Fibroblast of the conjunctiva (primary cell): ENCODE data around the gene SNCB.

Experiments
- DNase-seq: peaks from one replicate; pipeline ENCODE4 v3.0.0-alpha.2; 2010; ENCODE audit warnings: low read depth

SNCB gene

DNA sequence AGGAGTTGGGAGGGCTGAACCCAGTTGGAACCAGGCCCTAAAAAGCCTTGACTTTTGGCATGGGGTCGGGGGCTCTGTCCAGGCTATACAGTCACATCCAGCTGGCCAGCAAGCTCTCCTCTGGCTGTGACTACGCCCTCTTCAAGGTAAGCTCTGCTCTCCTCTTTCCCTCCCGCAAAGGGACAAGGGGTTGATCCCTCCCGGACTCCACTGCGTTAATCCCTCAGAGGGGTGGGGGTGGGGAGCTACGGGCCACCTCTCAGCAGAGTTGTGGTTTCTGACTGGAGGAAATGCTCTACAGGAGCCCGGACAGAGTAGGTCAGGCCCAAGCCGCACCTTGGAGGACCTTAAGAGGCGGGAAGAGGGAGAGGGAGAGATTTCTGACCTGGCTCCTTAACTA, 14.0 kb upstream of the SNCB start:
- no peak for DNase-seq

DNA sequence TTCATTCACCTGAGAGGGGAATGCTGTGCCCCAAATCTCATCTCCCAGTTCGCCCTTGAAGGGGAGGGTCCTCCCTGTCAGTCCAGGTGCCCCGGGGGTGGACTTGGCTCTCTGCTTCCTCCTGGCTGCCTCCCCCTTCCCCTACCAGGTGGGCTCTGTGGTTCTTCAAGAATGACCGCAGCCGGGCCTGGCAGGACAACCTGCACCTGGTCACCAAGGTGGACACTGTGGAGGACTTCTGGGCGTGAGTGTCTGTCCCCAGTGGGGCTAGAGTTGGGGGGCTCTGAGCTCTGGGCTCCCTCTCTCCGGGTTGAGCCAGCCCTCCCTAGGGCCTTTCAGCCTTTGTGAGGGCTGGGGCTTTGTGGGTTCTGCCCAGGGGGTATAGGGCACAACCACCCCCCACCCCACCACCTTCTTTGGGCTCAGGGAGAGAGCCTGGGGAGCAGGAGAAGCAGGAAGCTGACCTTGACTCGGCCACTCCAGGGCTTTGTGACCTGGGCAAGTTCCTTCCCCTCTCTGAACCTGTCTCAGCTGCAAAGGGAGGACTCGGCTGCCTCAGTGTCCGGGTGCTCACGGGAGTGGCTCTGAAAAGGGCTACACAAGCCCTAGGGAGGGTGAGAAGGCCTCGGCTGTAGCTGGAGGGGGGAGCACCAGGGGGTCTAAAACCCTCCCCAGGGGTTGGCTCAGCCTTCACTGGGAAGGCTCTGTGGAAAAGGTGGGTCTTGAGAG, 13.3 kb upstream of the SNCB start:
- no peak for DNase-seq

DNA sequence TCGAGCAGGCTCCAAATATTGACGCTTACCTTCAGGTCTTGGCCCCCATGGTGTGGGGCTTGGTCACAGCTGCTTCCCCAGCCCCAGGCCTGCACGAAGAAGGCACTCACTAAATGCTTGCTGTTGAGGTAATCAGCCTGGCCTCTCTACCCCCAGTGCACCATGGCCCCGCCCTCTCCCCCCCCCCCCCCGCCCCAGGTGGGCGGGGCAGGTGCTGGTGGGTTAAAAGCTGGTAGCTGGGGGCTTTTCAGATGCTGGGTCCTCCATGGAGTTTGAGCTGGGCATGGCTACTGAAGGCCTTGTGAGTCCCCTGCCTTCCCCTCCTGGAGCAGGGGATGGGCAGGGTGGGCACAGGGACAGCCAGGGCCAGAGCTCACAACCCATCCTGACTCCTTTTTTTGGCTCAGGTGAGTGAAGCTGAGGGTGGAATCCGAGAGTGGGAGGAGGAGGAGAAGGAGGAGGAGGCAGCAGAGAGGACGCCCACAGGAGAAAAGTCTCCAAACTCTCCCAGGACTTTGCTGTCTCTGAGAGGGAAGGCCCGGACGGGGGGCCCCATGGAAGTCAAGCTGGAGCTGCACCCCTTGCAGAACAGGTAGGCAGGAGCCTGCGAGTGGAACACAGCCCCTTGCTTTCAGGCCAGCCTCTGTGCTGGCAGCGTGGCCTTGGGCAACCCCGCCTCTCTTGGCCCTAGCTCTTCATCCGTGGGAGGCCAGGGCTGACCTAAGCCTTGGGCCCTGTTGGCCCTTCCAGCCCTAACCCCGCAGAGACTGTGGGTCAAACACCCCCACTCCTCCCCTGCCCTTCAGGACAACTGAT, 12.5 kb upstream of the SNCB start:
- no peak for DNase-seq

GRCh38 chr5:176640616-176641015, 10.3 kb upstream of the SNCB start:
- no peak for DNase-seq

- DNase-seq = peak; percentile 33
These were observed 9.6 kb upstream of the SNCB start for GRCh38 chr5:176639981-176640380.

DNA sequence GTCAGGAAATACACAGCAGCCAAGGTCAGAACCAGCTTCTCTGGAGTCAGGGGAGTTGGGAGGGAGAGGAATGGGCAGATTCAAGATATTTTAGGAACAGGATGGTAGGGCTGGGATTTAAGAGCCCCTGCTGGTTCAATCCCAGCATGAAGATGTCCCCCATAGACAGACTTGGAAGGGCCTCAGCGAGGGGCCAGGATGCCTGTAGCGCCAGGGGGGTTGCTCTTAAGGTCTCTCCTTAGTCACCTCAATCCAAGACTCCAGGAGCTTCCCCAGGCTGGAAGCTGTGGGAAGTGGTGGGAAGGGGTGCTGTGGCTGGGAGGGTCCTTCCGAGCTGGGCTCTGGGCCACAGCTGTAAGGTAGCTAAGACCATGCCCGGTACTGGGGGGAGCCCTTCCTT, 8.9 kb upstream of the SNCB start:
- no peak for DNase-seq

GRCh38 chr5:176638437-176638836, 8.1 kb upstream of the SNCB start:
- DNase-seq = no peak

- no peak for DNase-seq
These were observed 7.2 kb upstream of the SNCB start for GRCh38 chr5:176637556-176637955.

DNA sequence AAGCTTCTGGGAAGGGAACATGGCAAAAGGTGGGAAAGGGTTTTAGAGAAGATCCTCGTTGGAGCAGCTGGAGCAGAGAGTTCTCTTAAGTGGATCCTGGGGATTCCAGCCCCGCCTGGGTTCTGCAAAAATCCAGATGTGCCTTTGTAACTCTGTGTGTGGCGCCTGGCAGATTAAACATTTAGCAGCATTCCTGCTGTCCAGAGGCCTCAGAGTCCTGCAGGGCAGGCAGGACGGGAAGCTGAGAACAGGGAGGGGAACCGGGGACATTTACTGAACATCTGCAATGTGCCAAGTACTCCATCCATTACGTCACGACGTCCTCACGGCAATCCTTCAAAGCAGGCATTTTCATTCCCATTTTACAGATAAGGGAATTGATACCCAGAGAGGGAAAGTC, 6.1 kb upstream of the SNCB start:
- no peak for DNase-seq

DNA sequence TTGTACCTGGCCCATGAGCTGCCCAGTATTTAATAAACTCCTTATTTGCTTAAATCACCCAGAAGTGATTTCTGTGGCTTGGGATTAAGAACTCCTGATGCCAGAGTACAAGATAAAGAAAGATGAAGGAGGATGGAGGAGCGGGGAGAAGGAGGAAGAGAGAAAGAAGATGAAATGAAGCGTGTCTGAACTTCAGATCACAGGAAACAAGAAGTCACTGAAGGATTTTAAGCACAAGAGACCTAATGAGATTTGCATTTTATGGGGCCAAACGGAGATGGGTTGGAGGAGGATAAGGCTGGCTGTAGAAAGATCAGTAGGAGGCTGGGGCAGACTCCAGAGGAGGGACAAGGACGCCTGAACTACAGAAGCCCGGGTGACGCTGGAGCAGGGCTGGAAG, 3.3 kb upstream of the SNCB start:
- DNase-seq = no peak

DNA sequence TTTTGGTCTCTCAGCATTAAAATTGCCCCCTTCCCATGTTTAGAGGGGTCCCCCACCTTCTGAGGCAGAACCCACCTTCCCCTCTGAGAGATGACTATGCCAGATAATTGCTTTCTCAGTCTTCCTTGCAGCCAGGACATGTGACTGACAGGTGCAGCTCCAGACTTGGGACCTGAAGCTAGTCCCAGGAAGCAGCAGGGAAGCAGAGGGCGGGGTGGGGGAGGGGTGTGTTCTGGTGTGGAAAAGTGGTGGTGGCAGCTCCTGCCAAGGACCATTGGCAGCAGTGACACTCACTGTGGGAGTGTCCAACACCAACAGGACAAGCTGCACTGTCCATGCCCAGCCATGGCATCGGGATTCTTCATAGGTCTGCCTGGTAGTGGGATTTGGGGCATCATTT, 2.4 kb upstream of the SNCB start:
- no peak for DNase-seq

- DNase-seq = no peak
These were observed 1.3 kb upstream of the SNCB start for GRCh38 chr5:176631383-176632200.

DNA sequence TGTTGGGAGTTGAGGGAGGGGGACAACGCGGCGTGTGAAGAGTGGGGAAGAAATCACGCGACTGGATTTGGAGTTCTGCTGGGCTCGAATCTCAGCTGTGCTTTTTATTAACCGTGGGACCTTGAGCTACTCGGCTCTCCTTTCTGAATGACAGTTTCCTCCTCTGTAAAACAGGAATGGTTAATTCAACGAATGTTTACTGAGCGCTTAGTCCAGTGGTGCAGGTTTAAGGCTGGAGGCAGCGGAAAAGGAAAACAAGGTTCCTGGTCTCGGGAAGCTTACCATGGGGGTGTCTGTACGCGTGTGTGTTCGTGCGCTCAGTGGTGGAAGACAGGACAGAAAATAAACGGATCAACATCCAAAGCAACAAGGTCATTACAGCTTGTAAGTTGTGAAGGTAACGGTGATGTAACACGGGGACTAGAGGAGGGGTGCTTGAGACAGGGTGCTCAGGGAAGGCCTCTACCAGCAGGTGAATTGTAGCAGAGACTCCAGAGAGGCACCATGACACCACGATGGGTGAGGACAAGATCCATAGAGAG, 418 bp upstream of the SNCB start:
- DNase-seq = no peak

DNA sequence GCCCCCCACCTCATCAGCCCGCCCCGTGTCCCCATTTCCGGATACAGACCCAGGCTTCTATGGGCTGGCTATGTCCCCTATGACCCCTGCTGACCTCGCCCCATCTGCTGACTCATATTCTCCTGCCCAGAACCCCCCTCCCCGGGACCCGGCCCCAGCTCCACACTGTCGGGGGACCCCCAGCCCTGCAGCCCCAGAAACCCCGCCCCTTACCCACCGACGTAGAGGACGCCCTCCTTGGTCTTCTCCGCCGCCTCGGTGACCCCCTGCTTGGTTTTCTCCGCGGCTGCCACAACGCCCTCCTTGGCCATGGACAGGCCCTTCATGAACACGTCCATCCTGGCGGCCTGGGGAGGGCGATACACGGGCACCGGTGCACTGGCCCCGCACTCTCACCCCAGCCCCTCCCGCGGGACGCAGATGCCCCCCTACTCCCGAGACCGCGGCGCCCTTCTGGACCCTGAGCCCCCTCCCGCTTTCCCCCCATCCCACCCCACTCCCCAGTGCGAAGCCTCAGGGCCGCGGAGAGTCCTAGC, 949 bp downstream of the SNCB start:
- no peak for DNase-seq

- no peak for DNase-seq
These were observed 1.7 kb downstream of the SNCB start for GRCh38 chr5:176628406-176629228.

- no peak for DNase-seq
These were observed 2.8 kb downstream of the SNCB start for GRCh38 chr5:176627582-176627981.

GRCh38 chr5:176626876-176627236, 3.5 kb downstream of the SNCB start:
- no peak for DNase-seq

GRCh38 chr5:176625966-176626875, 4.1 kb downstream of the SNCB start:
- DNase-seq = no peak

DNA sequence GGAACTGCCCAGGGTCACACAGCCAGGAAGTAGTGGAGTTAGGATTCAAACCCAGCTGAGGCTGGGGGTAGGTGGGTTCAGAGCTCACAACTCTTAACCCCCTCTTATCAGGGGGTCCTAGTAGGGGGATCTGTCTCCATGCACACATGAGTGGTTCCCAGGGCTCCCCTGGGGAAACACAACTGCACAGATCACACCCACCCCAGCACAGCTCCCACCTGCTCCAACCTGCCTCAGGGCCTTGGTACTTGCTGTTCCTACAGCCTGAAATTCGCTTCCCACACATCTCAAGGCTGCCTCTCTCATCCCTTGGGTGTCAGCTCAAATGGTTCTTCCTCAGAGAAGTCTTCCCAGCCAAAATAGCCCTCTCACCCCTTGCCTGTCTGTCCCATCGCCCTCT, 4.8 kb downstream of the SNCB start:
- no peak for DNase-seq

- DNase-seq = no peak
These were observed 5.4 kb downstream of the SNCB start for GRCh38 chr5:176624938-176625337.
